IMR-90 (cell line): ENCODE results near the gene TRAPPC12. TPM values are rescaled to one million over a fixed set of nuclear protein-coding genes. Genes with fewer than 3 reads are reported as not detected.

Source experiments
- ATAC-seq: fragments of 200-7000 bp; cut with Tn5 transposase; 2 replicates; pipeline ENCODE4 v1.9.1; 2020; ENCODE audit warnings: low read depth, mild to moderate bottlenecking, moderate library complexity
- BruUV-seq: library from RNA; stranded (reverse); fragments of 400-500 nt; replicated peaks from 2 replicates; lab custom pipeline; 2021; lab: Mats Ljungman, UMichigan
- CTCF ChIA-PET: fragments of 300-600 bp; formaldehyde crosslinking; extraction: SDS; loops from one replicate; lab custom pipeline; 2021; ENCODE audit warnings: antibody characterized with exemption; lab: Yijun Ruan, JAX
- POLR2A ChIA-PET: fragments of 300-600 bp; sonication (Branson Sonifier 250); formaldehyde crosslinking; loops from one replicate; lab custom pipeline; 2022; ENCODE audit warnings: antibody characterized with exemption; ENCODE audit not compliant: unreplicated experiment; lab: Charles Lee
- DNase-seq: peaks from one replicate; pipeline ENCODE4 v3.0.0; 2013
- H2AFZ ChIP-seq: replicated peaks from 2 replicates; pipeline ENCODE3; 2013; ENCODE audit warnings: low read length, mild to moderate bottlenecking; ENCODE audit not compliant: poor library complexity
- H2AK5ac ChIP-seq: 2 replicates; pipeline ENCODE4 v1.6.1; 2013; ENCODE audit warnings: low read depth, low read length, inconsistent platforms
- H2AK9ac ChIP-seq: replicated peaks from 2 replicates; pipeline ENCODE3; 2013; ENCODE audit warnings: mild to moderate bottlenecking, low read depth, low read length, moderate library complexity; ENCODE audit not compliant: poor library complexity
- H2BK120ac ChIP-seq: 2 replicates; pipeline ENCODE4 v1.6.1; 2013; ENCODE audit warnings: low read depth, low read length, inconsistent platforms
- H2BK15ac ChIP-seq: 3 replicates; pipeline ENCODE4 v1.6.1; 2013; ENCODE audit warnings: low read depth, low read length, inconsistent platforms
- H2BK20ac ChIP-seq: 2 replicates; pipeline ENCODE4 v1.6.1; 2013; ENCODE audit warnings: low read depth, mild to moderate bottlenecking, inconsistent platforms, low read length, moderate library complexity
- H2BK5ac ChIP-seq: 2 replicates; pipeline ENCODE4 v1.6.1; 2013; ENCODE audit warnings: mild to moderate bottlenecking, low read depth, low read length, inconsistent platforms; ENCODE audit not compliant: poor library complexity, severe bottlenecking
- H3K14ac ChIP-seq: replicated peaks from 2 replicates; pipeline ENCODE4 v1.6.1; 2013; ENCODE audit warnings: low read depth, low read length, inconsistent platforms
- H3K18ac ChIP-seq: 2 replicates; pipeline ENCODE4 v1.6.1; 2013; ENCODE audit warnings: low read depth, low read length, control low read depth
- H3K23ac ChIP-seq: 2 replicates; pipeline ENCODE4 v1.6.1; 2013; ENCODE audit warnings: low read depth, low read length, inconsistent platforms
- H3K27ac ChIP-seq: 2 replicates; pipeline ENCODE4 v1.5.1; 2013; ENCODE audit warnings: mild to moderate bottlenecking, control low read depth, low read length; ENCODE audit not compliant: insufficient read depth
- H3K27me3 ChIP-seq: 2 replicates; pipeline ENCODE4 v1.6.1; 2013; ENCODE audit warnings: low read length; ENCODE audit not compliant: control insufficient read depth, insufficient read depth
- H3K36me3 ChIP-seq: 2 replicates; pipeline ENCODE4 v1.6.1; 2013; ENCODE audit warnings: low read length, mixed read lengths; ENCODE audit not compliant: control insufficient read depth, insufficient read depth
- H3K4ac ChIP-seq: 2 replicates; pipeline ENCODE4 v1.6.1; 2013; ENCODE audit warnings: low read depth, low read length, inconsistent platforms
- H3K4me1 ChIP-seq: 2 replicates; pipeline ENCODE4 v1.6.1; 2013; ENCODE audit warnings: low read length, mixed read lengths; ENCODE audit not compliant: control insufficient read depth, insufficient read depth
- H3K4me2 ChIP-seq: 2 replicates; pipeline ENCODE4 v1.6.1; 2013; ENCODE audit warnings: low read depth, mild to moderate bottlenecking, control low read depth, low read length, moderate library complexity
- H3K4me3 ChIP-seq: 2 replicates; pipeline ENCODE4 v1.5.1; 2013; ENCODE audit warnings: low read depth, mild to moderate bottlenecking, control low read depth, low read length, moderate library complexity; ENCODE audit not compliant: insufficient read depth
- H3K56ac ChIP-seq: 2 replicates; pipeline ENCODE4 v1.6.1; 2013; ENCODE audit warnings: low read length, inconsistent platforms; ENCODE audit not compliant: insufficient read depth; ENCODE audit errors: extremely low read depth
- H3K79me1 ChIP-seq, 2 experiments: 2 replicates each; pipeline ENCODE4 v1.6.1; 2013; ENCODE audit warnings: low read length in 2 of 2, inconsistent platforms in 1 of 2, low read depth in 1 of 2
- H3K9ac ChIP-seq: 2 replicates; pipeline ENCODE4 v1.6.1; 2013; ENCODE audit warnings: low read depth, low read length, control low read depth
- H3K9me1 ChIP-seq: 2 replicates; pipeline ENCODE4 v1.6.1; 2013; ENCODE audit warnings: low read length, inconsistent platforms; ENCODE audit not compliant: insufficient read depth
- H3K9me3 ChIP-seq: 2 replicates; pipeline ENCODE4 v1.6.1; 2013; ENCODE audit warnings: low read length; ENCODE audit not compliant: control insufficient read depth, insufficient read depth
- H4K20me1 ChIP-seq: 2 replicates; pipeline ENCODE4 v1.6.1; 2013; ENCODE audit warnings: low read length, inconsistent platforms; ENCODE audit not compliant: insufficient read depth
- H4K5ac ChIP-seq: 2 replicates; pipeline ENCODE4 v1.6.1; 2013; ENCODE audit warnings: mild to moderate bottlenecking, low read depth, low read length, control low read depth
- H4K8ac ChIP-seq, 2 experiments: 2 replicates each; pipeline ENCODE4 v1.6.1; 2013; ENCODE audit warnings: low read depth in 2 of 2, low read length in 2 of 2, control low read depth in 1 of 2, inconsistent platforms in 1 of 2
- H4K91ac ChIP-seq: 2 replicates; pipeline ENCODE4 v1.6.1; 2013; ENCODE audit warnings: low read depth, low read length, inconsistent platforms; ENCODE audit not compliant: insufficient read depth
- BHLHE40 ChIP-seq: fragments of 150-350 bp; IDR thresholded peaks from 2 replicates; pipeline ENCODE4 v1.6.1; 2016; ENCODE audit warnings: mild to moderate bottlenecking, low read depth, low read length
- CHD1 ChIP-seq: IDR thresholded peaks from 2 replicates; pipeline ENCODE4 v1.6.1; 2012; ENCODE audit warnings: low read depth, low read length, improper control_type of control experiment
- CTCF ChIP-seq: conservative IDR thresholded peaks from 2 replicates; pipeline ENCODE4 v1.5.1; 2012; ENCODE audit warnings: mild to moderate bottlenecking, low read depth, low read length, improper control_type of control experiment
- ELK1 ChIP-seq: fragments of 150-350 bp; IDR thresholded peaks from 2 replicates; pipeline ENCODE4 v1.6.1; 2016; ENCODE audit warnings: low read depth, mild to moderate bottlenecking, low read length, moderate library complexity, borderline replicate concordance
- MAFK ChIP-seq: IDR thresholded peaks from 2 replicates; pipeline ENCODE4 v1.6.1; 2012; ENCODE audit warnings: low read depth, low read length, improper control_type of control experiment
- MAZ ChIP-seq: IDR thresholded peaks from 2 replicates; pipeline ENCODE4 v1.6.1; 2012; ENCODE audit warnings: low read depth, mild to moderate bottlenecking, low read length, improper control_type of control experiment, moderate library complexity, borderline replicate concordance
- MXI1 ChIP-seq: IDR thresholded peaks from 2 replicates; pipeline ENCODE4 v1.6.1; 2012; ENCODE audit warnings: low read depth, mild to moderate bottlenecking, low read length, moderate library complexity, borderline replicate concordance
- POLR2A ChIP-seq: IDR thresholded peaks from 2 replicates; pipeline ENCODE4 v1.6.1; 2012; ENCODE audit warnings: mild to moderate bottlenecking, low read depth, low read length
- RAD21 ChIP-seq: IDR thresholded peaks from 2 replicates; pipeline ENCODE4 v1.6.1; 2012; ENCODE audit warnings: low read length, improper control_type of control experiment
- RCOR1 ChIP-seq: IDR thresholded peaks from 2 replicates; pipeline ENCODE4 v1.6.1; 2012; ENCODE audit warnings: mild to moderate bottlenecking, low read length, improper control_type of control experiment; ENCODE audit not compliant: insufficient replicate concordance
- RFX5 ChIP-seq: IDR thresholded peaks from 2 replicates; pipeline ENCODE4 v1.8.0; 2012; ENCODE audit warnings: low read depth, mild to moderate bottlenecking, low read length, moderate library complexity
- SMC3 ChIP-seq: fragments of 150-350 bp; IDR thresholded peaks from 2 replicates; pipeline ENCODE4 v1.6.1; 2016; ENCODE audit warnings: low read depth, mild to moderate bottlenecking, antibody characterized with exemption, low read length, moderate library complexity
- WGBS, 2 experiments: methylation state at CpG; one replicate each; pipeline versions ENCODE4 v1.1.5 to v1.1.7; 2013; ENCODE audit warnings: missing lambda C conversion rate in 2 of 2; ENCODE audit not compliant: insufficient read length in 1 of 2; ENCODE audit errors: extremely low coverage in 2 of 2; 5-methylcytosine and 5-hydroxymethylcytosine counted together
- dilution Hi-C: fragments of 300-500 bp; cut with HindIII; formaldehyde crosslinking; loops from one replicate; pipeline ENCODE4 v1.14.3; 2018; ENCODE audit warnings: low sequenced_read_pairs; ENCODE audit not compliant: unreplicated experiment
- in situ Hi-C: fragments of 300-500 bp; cut with MboI; formaldehyde crosslinking; loops from 3 replicates; pipeline ENCODE4 v1.14.3; 2019; ENCODE audit warnings: low sequenced_read_pairs, inconsistent platforms, mixed read lengths
- intact Hi-C: fragments of 100-400 bp; cut with micrococcal nuclease; formaldehyde crosslinking; loops from 2 replicates; pipeline ENCODE4 v1.10.0; 2022
- polyA plus RNA-seq, 3 experiments: library from polyadenylated mRNA; depleted of rRNA; stranded (reverse); fragments of >200 nt; gene quantifications; 2 replicates each; pipeline ENCODE4 v1.2.3, GENCODE V29; 2012; ENCODE audit warnings: low replicate concordance in 1 of 3
- total RNA-seq: library from RNA; depleted of rRNA; stranded (reverse); fragments of >200 nt; gene quantifications from 2 replicates; pipeline ENCODE4 v1.2.3, GENCODE V29; 2012

The TRAPPC12 gene
- total and polyA plus RNA-seq, 2 of the 4 experiments (the other 2 are of a cell fraction): 25.8 to 69.9 TPM

- TF ChIP-seq MXI1: no peak
Observed at GRCh38 chr2:3488855-3489763, 109.6 kb downstream of the TRAPPC12 start (continued).

GRCh38 chr2:3489764-3490115, 110.2 kb downstream of the TRAPPC12 start:
- Histone ChIP-seq H3K4me3 (no peak overlapping the region), H3K79me1 (no peaks in the 10 kb centered on the region), H3K36me3 (peaks cover 4% of the 10 kb centered on the region; the same call in 1 of the 2 replicates), H3K4me2 (no peak overlapping the region), H2BK120ac (no peak overlapping the region), H3K4ac (no peak overlapping the region), H4K5ac (no peak overlapping the region), H2AK5ac (no peak overlapping the region), H4K20me1 (no peaks in the 10 kb centered on the region), H3K14ac (no peak overlapping the region), H3K9me3 (no peaks in the 10 kb centered on the region), H2AFZ (no peak overlapping the region), H3K18ac (no peak overlapping the region), H3K56ac (no peak overlapping the region), H3K23ac (no peak overlapping the region; the same call in 1 of the 2 replicates), H4K8ac (no peak overlapping the region), H3K27me3 (no peaks in the 10 kb centered on the region), H2BK5ac (no peak overlapping the region), H2AK9ac (no peak overlapping the region), H3K9ac (no peak overlapping the region), H2BK15ac (no peak overlapping the region), H3K9me1 (peaks cover 7% of the 10 kb centered on the region; the same call in 1 of the 2 replicates), H3K27ac (no peak overlapping the region), H2BK20ac (no peak overlapping the region), H4K91ac (no peak overlapping the region), H3K4me1 (peaks cover 6% of the 10 kb centered on the region; the same call in 1 of the 2 replicates)
- CTCF ChIA-PET: no interaction called here
- no TSS peak for BruUV-seq
- intact Hi-C loops: no loop called here
- ATAC-seq: no peak
- in situ Hi-C loops: no loop called here
- WGBS, 2 experiments: 88% methylated on average over 12 of the region's 16 CpGs; no CpG with 5 or more reads in 1 of the 2 experiments
- POLR2A ChIA-PET: no interaction called here
- DNase-seq: no peak
- dilution Hi-C loops: no loop called here
- no peak for TF ChIP-seq CHD1
- no peak for TF ChIP-seq ELK1
- no peak for TF ChIP-seq RAD21
- no peak for TF ChIP-seq MXI1
- TF ChIP-seq BHLHE40: no peak
- no peak for TF ChIP-seq POLR2A
- no peak for TF ChIP-seq MAZ
- no peak for TF ChIP-seq RCOR1
- no peak for TF ChIP-seq CTCF
- TF ChIP-seq RFX5: no peak
- TF ChIP-seq MAFK: no peak
- TF ChIP-seq SMC3: no peak
